MM.1S (cell line): ENCODE results near the gene CHPF.

Source experiments
- DNase-seq: peaks from one replicate; pipeline ENCODE4 v3.0.0-alpha.2; 2015
- H2AFZ ChIP-seq: fragments of 300-600 bp; sonication (generic); 2 replicates; pipeline ENCODE4 v1.6.0; 2016; ENCODE audit warnings: antibody characterized with exemption, low read length
- H3F3A ChIP-seq: fragments of 300-600 bp; sonication (generic); 2 replicates; pipeline ENCODE4 v1.6.1; 2016; ENCODE audit warnings: mild to moderate bottlenecking, antibody characterized with exemption, low read length, moderate library complexity, mixed read lengths; ENCODE audit not compliant: insufficient read depth
- H3K27ac ChIP-seq: fragments of 300-600 bp; sonication (generic); 2 replicates; pipeline ENCODE4 v1.5.1; 2016; ENCODE audit warnings: mild to moderate bottlenecking, low read length
- H3K27me3 ChIP-seq: fragments of 300-600 bp; sonication (generic); replicated peaks from 2 replicates; pipeline ENCODE4 v1.6.0; 2016; ENCODE audit warnings: low read length; ENCODE audit not compliant: insufficient read depth
- H3K36me3 ChIP-seq: fragments of 300-600 bp; sonication (generic); replicated peaks from 2 replicates; pipeline ENCODE4 v1.6.1; 2016; ENCODE audit warnings: mild to moderate bottlenecking, low read length, mixed read lengths; ENCODE audit not compliant: insufficient read depth
- H3K4me1 ChIP-seq: fragments of 300-600 bp; sonication (generic); 2 replicates; pipeline ENCODE4 v1.6.1; 2016; ENCODE audit warnings: low read length, mixed read lengths
- H3K4me2 ChIP-seq: fragments of 300-600 bp; sonication (generic); 2 replicates; pipeline ENCODE4 v1.6.0; 2016; ENCODE audit warnings: low read depth, low read length
- H3K4me3 ChIP-seq: fragments of 300-600 bp; sonication (generic); 2 replicates; pipeline ENCODE4 v1.5.1; 2016; ENCODE audit warnings: low read length, mixed read lengths
- H3K79me2 ChIP-seq: fragments of 300-600 bp; sonication (generic); 2 replicates; pipeline ENCODE4 v1.6.1; 2016; ENCODE audit warnings: mixed run types, low read length, mixed read lengths
- H3K9ac ChIP-seq: fragments of 300-600 bp; sonication (generic); 2 replicates; pipeline ENCODE4 v1.6.1; 2016; ENCODE audit warnings: low read length, mixed read lengths
- H3K9me2 ChIP-seq: fragments of 300-600 bp; sonication (generic); replicated peaks from 2 replicates; pipeline ENCODE4 v1.6.1; 2016; ENCODE audit warnings: mild to moderate bottlenecking, low read length, mixed read lengths; ENCODE audit not compliant: insufficient read depth
- H3K9me3 ChIP-seq: fragments of 300-600 bp; sonication (generic); replicated peaks from 2 replicates; pipeline ENCODE4 v1.6.1; 2016; ENCODE audit warnings: mild to moderate bottlenecking, low read length, mixed read lengths; ENCODE audit not compliant: insufficient read depth
- H4K20me1 ChIP-seq: fragments of 300-600 bp; sonication (generic); 2 replicates; pipeline ENCODE4 v1.6.1; 2016; ENCODE audit warnings: mild to moderate bottlenecking, low read length, moderate library complexity, mixed read lengths; ENCODE audit not compliant: insufficient read depth
- CTCF ChIP-seq: fragments of 300-600 bp; sonication (generic); IDR thresholded peaks from 2 replicates; pipeline ENCODE4 v1.5.1; 2016; ENCODE audit warnings: antibody characterized with exemption, low read length, mixed read lengths
- EZH2 ChIP-seq: fragments of 300-600 bp; sonication (generic); optimal IDR thresholded peaks from 2 replicates; pipeline ENCODE3; 2017; ENCODE audit warnings: low read depth, mild to moderate bottlenecking, antibody characterized with exemption, low read length, mixed read lengths
- EZH2phosphoT487 ChIP-seq: fragments of 300-600 bp; sonication (generic); IDR thresholded peaks from 2 replicates; pipeline ENCODE4 v1.6.1; 2018; ENCODE audit warnings: antibody characterized with exemption, low read length

The CHPF gene

DNA sequence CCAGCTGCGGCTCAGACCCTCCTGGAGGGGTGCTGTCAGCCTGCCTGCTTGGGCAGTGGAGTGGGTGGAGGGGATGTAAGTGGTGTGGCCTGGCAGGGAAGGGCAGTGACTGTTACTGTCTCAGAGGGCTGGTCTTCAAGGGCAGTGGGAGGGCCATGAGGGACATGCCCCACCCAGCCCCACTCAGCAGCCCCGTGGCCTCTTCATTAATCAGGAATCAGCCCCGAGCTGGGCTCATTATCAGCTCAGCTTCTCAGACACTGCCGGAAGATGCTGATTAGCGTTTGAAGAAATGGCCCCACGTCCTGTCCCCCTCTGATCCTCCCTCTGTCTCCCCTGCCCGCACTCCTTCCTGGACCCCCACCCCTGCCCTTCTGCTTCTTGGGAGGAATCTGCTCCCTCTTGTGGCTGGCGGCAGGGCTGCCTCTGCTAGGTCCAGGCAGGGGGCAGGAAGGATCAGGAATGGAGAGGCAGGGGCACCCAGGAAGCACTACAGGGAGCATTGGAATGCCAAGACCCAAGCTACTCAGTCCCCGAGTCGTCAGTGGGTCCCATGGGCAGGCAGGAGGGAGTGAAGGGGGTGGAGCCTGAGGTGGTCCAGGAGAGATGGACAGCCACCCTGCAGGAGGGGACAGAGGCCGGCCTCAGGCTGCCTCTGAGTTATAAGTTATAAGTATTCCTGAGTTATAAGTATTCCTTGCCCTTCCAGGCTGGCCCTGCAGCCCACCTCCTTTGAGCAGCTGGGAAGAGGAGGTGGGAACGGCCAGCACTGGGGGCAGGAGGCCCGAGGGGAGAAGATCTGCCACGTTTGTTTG lies 22.3 kb downstream of the CHPF start:
- no peaks in the 10 kb centered on the region for H4K20me1 ChIP-seq
- no peaks in the 10 kb centered on the region for H3K9me2 ChIP-seq
- H3K9me3 ChIP-seq: no peaks in the 10 kb centered on the region
- H3K79me2 ChIP-seq: no peaks in the 10 kb centered on the region
- no peak overlapping the region for H3K4me2 ChIP-seq
- no peaks in the 10 kb centered on the region for H3K36me3 ChIP-seq
- no peak for DNase-seq
- H3K9ac ChIP-seq: no peak overlapping the region
- peaks cover 100% of the 10 kb centered on the region for H3K27me3 ChIP-seq
- TF ChIP-seq EZH2 (no peak), CTCF (peak; percentile 37)
- H3K4me1 ChIP-seq: no peaks in the 10 kb centered on the region
- no peaks in the 10 kb centered on the region for H3F3A ChIP-seq
- H3K27ac ChIP-seq: no peak overlapping the region
- H3K4me3 ChIP-seq: no peak overlapping the region
- no peak overlapping the region for H2AFZ ChIP-seq

- no peaks in the 10 kb centered on the region for H3K9me2 ChIP-seq
- no peaks in the 10 kb centered on the region for H3F3A ChIP-seq
- no peaks in the 10 kb centered on the region for H3K79me2 ChIP-seq
- H3K36me3 ChIP-seq: no peaks in the 10 kb centered on the region
- no peaks in the 10 kb centered on the region for H3K9me3 ChIP-seq
- H3K27ac ChIP-seq: no peak overlapping the region
- no peak overlapping the region for H3K4me3 ChIP-seq
- no peaks in the 10 kb centered on the region for H4K20me1 ChIP-seq
- H3K4me2 ChIP-seq: no peak overlapping the region
- no peaks in the 10 kb centered on the region for H3K4me1 ChIP-seq
- no peak overlapping the region for H2AFZ ChIP-seq
- no peak for DNase-seq
- TF ChIP-seq EZH2 (no peak), EZH2phosphoT487 (no peak), CTCF (no peak)
- no peak overlapping the region for H3K9ac ChIP-seq
- peaks cover 100% of the 10 kb centered on the region for H3K27me3 ChIP-seq
Measured at GRCh38 chr2:219520079-219520478, 23.5 kb downstream of the CHPF start.

DNA sequence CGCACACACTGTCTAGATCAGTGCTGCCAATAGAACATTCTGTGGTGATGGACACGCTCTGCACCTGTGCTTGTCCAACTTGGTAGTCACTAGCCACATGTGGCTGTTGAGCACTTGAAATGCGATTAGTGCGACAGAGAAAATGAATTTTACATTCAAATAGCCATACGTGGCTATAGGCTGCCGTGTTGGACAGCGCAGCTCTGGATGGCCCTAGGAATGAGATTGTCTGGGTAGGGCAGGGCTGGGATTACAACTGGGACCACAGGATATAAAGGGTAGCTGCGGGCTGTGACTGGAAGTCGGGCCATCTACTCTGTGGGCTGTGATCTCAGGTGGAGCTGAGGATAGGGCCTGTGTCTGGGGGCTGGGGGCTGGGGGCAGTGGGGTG lies 24.1 kb downstream of the CHPF start:
- H3K27me3 ChIP-seq: peaks cover 100% of the 10 kb centered on the region
- H3K9me2 ChIP-seq: no peaks in the 10 kb centered on the region
- no peak overlapping the region for H3K4me3 ChIP-seq
- no peak overlapping the region for H2AFZ ChIP-seq
- no peak overlapping the region for H3K9ac ChIP-seq
- H3K4me1 ChIP-seq: no peaks in the 10 kb centered on the region
- no peaks in the 10 kb centered on the region for H3K36me3 ChIP-seq
- no peak overlapping the region for H3K4me2 ChIP-seq
- H3K27ac ChIP-seq: no peak overlapping the region
- no peaks in the 10 kb centered on the region for H3K9me3 ChIP-seq
- H3F3A ChIP-seq: no peaks in the 10 kb centered on the region
- no peaks in the 10 kb centered on the region for H4K20me1 ChIP-seq
- no peak for DNase-seq
- no peak for TF ChIP-seq EZH2phosphoT487
- no peak for TF ChIP-seq CTCF
- no peak for TF ChIP-seq EZH2
- H3K79me2 ChIP-seq: no peaks in the 10 kb centered on the region
